HepG2 (cell line): Measurements from ENCODE around the gene MRPL18. TPM values are rescaled to one million over a fixed set of nuclear protein-coding genes. Genes with fewer than 3 reads are reported as not detected.

ENCODE experiments used
- AHR ChIP-seq: IDR thresholded peaks from 2 replicates; pipeline ENCODE4 v1.6.1; 2018; ENCODE audit warnings: missing genetic modification reagents, missing compliant biosample characterization
- CEBPG ChIP-seq: IDR thresholded peaks from 2 replicates; pipeline ENCODE4 v1.6.1; 2016
- GZF1 ChIP-seq: sonication (generic); formaldehyde crosslinking; IDR thresholded peaks from 2 replicates; pipeline ENCODE4 v1.5.1; 2020; ENCODE audit warnings: mild to moderate bottlenecking, missing genetic modification reagents
- KDM6A ChIP-seq: IDR thresholded peaks from 2 replicates; pipeline ENCODE4 v1.6.1; 2016; ENCODE audit warnings: low read depth
- NR2F6 ChIP-seq, 2 experiments: IDR thresholded peaks; 2 replicates each; pipeline ENCODE4 v1.6.1; 2016; ENCODE audit warnings: antibody characterized with exemption in 1 of 2, mild to moderate bottlenecking in 1 of 2
- THAP11 ChIP-seq: IDR thresholded peaks from 2 replicates; pipeline ENCODE4 v1.6.1; 2016; ENCODE audit warnings: missing biosample characterization, missing genetic modification reagents
- ZNF143 ChIP-seq: sonication (generic); formaldehyde crosslinking; IDR thresholded peaks from 2 replicates; pipeline ENCODE4 v1.4.0; 2020; ENCODE audit warnings: missing genetic modification reagents
- ZNF326 ChIP-seq: sonication (generic); formaldehyde crosslinking; IDR thresholded peaks from 2 replicates; pipeline ENCODE4 v1.4.0; 2020; ENCODE audit warnings: missing genetic modification reagents, borderline replicate concordance
- ZNF670 ChIP-seq: sonication (generic); formaldehyde crosslinking; IDR thresholded peaks from 2 replicates; pipeline ENCODE4 v1.8.0; 2022; ENCODE audit warnings: mild to moderate bottlenecking, missing genetic modification reagents, borderline replicate concordance
- ZSCAN30 ChIP-seq: sonication (generic); formaldehyde crosslinking; IDR thresholded peaks from 2 replicates; pipeline ENCODE4 v1.5.0; 2020; ENCODE audit warnings: mild to moderate bottlenecking, missing genetic modification reagents
- ZSCAN5A ChIP-seq: sonication (generic); formaldehyde crosslinking; IDR thresholded peaks from 2 replicates; pipeline ENCODE4 v1.8.0; 2022; ENCODE audit warnings: mild to moderate bottlenecking, missing genetic modification reagents, borderline replicate concordance
- polyA plus RNA-seq, 8 experiments: library from polyadenylated mRNA; depleted of rRNA in 3 of 8; stranded (reverse) in 7 of 8; unstranded in 1 of 8; fragments of >200 nt; fragmentation: Illumina TruSeq in 4 of 8; extraction: Trizol in 4 of 8; gene quantifications; 2 replicates each; pipeline versions ENCODE4 v1.2.1 to v1.2.3, GENCODE V29; 2011 to 2016; ENCODE audit warnings: low read depth in 4 of 8, missing spikeins in 1 of 8, mixed read lengths in 1 of 8; ENCODE audit not compliant: insufficient read depth in 1 of 8
- total RNA-seq, 5 experiments: library from RNA; depleted of rRNA; stranded (reverse); fragments of >200 nt; fragmentation: Illumina TruSeq; extraction: Trizol; gene quantifications; 2 replicates each; pipeline ENCODE4 v1.2.3, GENCODE V29; 2016; ENCODE audit warnings: low read depth in 1 of 5
- TF ChIP-seq, protein P1 (sequence below): sonication (generic); formaldehyde crosslinking; IDR thresholded peaks from 2 replicates; pipeline ENCODE4 v1.9.0; 2021; ENCODE audit warnings: missing genetic modification reagents, borderline replicate concordance
- TF ChIP-seq, protein P2 (sequence below): sonication (generic); formaldehyde crosslinking; IDR thresholded peaks from 2 replicates; pipeline ENCODE4 v1.4.0; 2020; ENCODE audit warnings: missing genetic modification reagents, borderline replicate concordance
- TF ChIP-seq, protein P3 (sequence below): sonication (generic); formaldehyde crosslinking; IDR thresholded peaks from 2 replicates; pipeline ENCODE4 v1.4.0; 2020; ENCODE audit warnings: missing genetic modification reagents
- TF ChIP-seq, protein P4 (sequence below), 2 experiments: sonication (generic) in 1 of 2; formaldehyde crosslinking in 1 of 2; IDR thresholded peaks; 2 replicates each; pipeline versions ENCODE4 v1.5.1 to v1.6.1; 2011 to 2020; ENCODE audit warnings: borderline replicate concordance in 1 of 2, low read depth in 1 of 2, low read length in 1 of 2, mild to moderate bottlenecking in 1 of 2, missing genetic modification reagents in 1 of 2, moderate library complexity in 1 of 2

MRPL18 gene
- total and polyA plus RNA-seq, 2 of the 13 experiments (the other 11 are each of a cell fraction or from before 2014, with no cell fraction given): 85.6 to 176 TPM

- TF ChIP-seq, protein P1, sequence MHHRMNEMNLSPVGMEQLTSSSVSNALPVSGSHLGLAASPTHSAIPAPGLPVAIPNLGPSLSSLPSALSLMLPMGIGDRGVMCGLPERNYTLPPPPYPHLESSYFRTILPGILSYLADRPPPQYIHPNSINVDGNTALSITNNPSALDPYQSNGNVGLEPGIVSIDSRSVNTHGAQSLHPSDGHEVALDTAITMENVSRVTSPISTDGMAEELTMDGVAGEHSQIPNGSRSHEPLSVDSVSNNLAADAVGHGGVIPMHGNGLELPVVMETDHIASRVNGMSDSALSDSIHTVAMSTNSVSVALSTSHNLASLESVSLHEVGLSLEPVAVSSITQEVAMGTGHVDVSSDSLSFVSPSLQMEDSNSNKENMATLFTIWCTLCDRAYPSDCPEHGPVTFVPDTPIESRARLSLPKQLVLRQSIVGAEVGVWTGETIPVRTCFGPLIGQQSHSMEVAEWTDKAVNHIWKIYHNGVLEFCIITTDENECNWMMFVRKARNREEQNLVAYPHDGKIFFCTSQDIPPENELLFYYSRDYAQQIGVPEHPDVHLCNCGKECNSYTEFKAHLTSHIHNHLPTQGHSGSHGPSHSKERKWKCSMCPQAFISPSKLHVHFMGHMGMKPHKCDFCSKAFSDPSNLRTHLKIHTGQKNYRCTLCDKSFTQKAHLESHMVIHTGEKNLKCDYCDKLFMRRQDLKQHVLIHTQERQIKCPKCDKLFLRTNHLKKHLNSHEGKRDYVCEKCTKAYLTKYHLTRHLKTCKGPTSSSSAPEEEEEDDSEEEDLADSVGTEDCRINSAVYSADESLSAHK (CRISPR knock-in tag): no peak
- TF ChIP-seq AHR (CRISPR knock-in tag): 0 out of 2 replicates have a peak, but pooled peaks have one; percentile 21
- TF ChIP-seq ZNF670 (CRISPR knock-in tag): no peak
- peak; percentile 42; the same call in 1 of the 2 replicates for TF ChIP-seq CEBPG (CRISPR knock-in tag)
- TF ChIP-seq, protein P2, sequence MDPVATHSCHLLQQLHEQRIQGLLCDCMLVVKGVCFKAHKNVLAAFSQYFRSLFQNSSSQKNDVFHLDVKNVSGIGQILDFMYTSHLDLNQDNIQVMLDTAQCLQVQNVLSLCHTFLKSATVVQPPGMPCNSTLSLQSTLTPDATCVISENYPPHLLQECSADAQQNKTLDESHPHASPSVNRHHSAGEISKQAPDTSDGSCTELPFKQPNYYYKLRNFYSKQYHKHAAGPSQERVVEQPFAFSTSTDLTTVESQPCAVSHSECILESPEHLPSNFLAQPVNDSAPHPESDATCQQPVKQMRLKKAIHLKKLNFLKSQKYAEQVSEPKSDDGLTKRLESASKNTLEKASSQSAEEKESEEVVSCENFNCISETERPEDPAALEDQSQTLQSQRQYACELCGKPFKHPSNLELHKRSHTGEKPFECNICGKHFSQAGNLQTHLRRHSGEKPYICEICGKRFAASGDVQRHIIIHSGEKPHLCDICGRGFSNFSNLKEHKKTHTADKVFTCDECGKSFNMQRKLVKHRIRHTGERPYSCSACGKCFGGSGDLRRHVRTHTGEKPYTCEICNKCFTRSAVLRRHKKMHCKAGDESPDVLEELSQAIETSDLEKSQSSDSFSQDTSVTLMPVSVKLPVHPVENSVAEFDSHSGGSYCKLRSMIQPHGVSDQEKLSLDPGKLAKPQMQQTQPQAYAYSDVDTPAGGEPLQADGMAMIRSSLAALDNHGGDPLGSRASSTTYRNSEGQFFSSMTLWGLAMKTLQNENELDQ (CRISPR knock-in tag): no peak
- TF ChIP-seq, protein P3, sequence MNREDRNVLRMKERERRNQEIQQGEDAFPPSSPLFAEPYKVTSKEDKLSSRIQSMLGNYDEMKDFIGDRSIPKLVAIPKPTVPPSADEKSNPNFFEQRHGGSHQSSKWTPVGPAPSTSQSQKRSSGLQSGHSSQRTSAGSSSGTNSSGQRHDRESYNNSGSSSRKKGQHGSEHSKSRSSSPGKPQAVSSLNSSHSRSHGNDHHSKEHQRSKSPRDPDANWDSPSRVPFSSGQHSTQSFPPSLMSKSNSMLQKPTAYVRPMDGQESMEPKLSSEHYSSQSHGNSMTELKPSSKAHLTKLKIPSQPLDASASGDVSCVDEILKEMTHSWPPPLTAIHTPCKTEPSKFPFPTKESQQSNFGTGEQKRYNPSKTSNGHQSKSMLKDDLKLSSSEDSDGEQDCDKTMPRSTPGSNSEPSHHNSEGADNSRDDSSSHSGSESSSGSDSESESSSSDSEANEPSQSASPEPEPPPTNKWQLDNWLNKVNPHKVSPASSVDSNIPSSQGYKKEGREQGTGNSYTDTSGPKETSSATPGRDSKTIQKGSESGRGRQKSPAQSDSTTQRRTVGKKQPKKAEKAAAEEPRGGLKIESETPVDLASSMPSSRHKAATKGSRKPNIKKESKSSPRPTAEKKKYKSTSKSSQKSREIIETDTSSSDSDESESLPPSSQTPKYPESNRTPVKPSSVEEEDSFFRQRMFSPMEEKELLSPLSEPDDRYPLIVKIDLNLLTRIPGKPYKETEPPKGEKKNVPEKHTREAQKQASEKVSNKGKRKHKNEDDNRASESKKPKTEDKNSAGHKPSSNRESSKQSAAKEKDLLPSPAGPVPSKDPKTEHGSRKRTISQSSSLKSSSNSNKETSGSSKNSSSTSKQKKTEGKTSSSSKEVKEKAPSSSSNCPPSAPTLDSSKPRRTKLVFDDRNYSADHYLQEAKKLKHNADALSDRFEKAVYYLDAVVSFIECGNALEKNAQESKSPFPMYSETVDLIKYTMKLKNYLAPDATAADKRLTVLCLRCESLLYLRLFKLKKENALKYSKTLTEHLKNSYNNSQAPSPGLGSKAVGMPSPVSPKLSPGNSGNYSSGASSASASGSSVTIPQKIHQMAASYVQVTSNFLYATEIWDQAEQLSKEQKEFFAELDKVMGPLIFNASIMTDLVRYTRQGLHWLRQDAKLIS (CRISPR knock-in tag): 0 out of 2 replicates have a peak, but pooled peaks have one; percentile 41
- TF ChIP-seq ZSCAN5A (CRISPR knock-in tag): no peak
- 0 out of 2 replicates have a peak, but pooled peaks have one; percentile 5 for TF ChIP-seq KDM6A (CRISPR knock-in tag)
- TF ChIP-seq, protein P4, sequence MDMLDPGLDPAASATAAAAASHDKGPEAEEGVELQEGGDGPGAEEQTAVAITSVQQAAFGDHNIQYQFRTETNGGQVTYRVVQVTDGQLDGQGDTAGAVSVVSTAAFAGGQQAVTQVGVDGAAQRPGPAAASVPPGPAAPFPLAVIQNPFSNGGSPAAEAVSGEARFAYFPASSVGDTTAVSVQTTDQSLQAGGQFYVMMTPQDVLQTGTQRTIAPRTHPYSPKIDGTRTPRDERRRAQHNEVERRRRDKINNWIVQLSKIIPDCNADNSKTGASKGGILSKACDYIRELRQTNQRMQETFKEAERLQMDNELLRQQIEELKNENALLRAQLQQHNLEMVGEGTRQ (IDR thresholded peaks at IDR 0.05; ENCODE audit: low read depth, low read length): no peak
- TF ChIP-seq, protein P4 (CRISPR knock-in tag; IDR thresholded peaks at IDR 0.05; ENCODE audit: borderline replicate concordance): 0 out of 2 replicates have a peak, but pooled peaks have one; percentile 50
- TF ChIP-seq THAP11 (CRISPR knock-in tag): peak; percentile 84
- no peak for TF ChIP-seq GZF1 (CRISPR knock-in tag)
- TF ChIP-seq ZNF143 (CRISPR knock-in tag): peak; percentile 49
- TF ChIP-seq ZNF326: no peak
- TF ChIP-seq ZSCAN30 (CRISPR knock-in tag): peak; percentile 4; the same call in 1 of the 2 replicates
- TF ChIP-seq NR2F6 (IDR thresholded peaks at IDR 0.05): peak; percentile 72
- TF ChIP-seq NR2F6 (CRISPR knock-in tag; IDR thresholded peaks at IDR 0.05): peak; percentile 66; the same call in 1 of the 2 replicates
Measured at GRCh38 chr6:159790149-159790955, at the start of gene MRPL18 (continued).
